NCI-H345 (cell line): Measurements from ENCODE around the gene NBPF12.
"Not testable (repeated sequence)": the region's sequence is repeated elsewhere in the genome, so short reads cannot be mapped to it uniquely, and the experiment has no call there.

Experiments
- DNase-seq: peaks from one replicate; lab custom pipeline; 2025; lab: John Stamatoyannopoulos, UW

Gene NBPF12, protein sequence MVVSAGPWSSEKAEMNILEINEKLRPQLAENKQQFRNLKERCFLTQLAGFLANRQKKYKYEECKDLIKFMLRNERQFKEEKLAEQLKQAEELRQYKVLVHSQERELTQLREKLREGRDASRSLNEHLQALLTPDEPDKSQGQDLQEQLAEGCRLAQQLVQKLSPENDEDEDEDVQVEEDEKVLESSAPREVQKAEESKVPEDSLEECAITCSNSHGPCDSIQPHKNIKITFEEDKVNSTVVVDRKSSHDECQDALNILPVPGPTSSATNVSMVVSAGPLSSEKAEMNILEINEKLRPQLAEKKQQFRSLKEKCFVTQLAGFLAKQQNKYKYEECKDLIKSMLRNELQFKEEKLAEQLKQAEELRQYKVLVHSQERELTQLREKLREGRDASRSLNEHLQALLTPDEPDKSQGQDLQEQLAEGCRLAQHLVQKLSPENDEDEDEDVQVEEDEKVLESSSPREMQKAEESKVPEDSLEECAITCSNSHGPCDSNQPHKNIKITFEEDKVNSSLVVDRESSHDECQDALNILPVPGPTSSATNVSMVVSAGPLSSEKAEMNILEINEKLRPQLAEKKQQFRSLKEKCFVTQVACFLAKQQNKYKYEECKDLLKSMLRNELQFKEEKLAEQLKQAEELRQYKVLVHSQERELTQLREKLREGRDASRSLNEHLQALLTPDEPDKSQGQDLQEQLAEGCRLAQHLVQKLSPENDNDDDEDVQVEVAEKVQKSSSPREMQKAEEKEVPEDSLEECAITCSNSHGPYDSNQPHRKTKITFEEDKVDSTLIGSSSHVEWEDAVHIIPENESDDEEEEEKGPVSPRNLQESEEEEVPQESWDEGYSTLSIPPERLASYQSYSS (N-terminal part only)

GRCh38 chr1:146938242-146938902 lies at the start of gene NBPF12:
NBPF12 (plus strand) TSS chr1:146938324; CDS start chr1:146960144, 21,820 bp downstream.
- peak; percentile 97 for DNase-seq

GRCh38 chr1:146891355-146891754 lies 46.8 kb upstream of the NBPF12 start:
- DNase-seq, result not testable (repeated sequence)

DNA sequence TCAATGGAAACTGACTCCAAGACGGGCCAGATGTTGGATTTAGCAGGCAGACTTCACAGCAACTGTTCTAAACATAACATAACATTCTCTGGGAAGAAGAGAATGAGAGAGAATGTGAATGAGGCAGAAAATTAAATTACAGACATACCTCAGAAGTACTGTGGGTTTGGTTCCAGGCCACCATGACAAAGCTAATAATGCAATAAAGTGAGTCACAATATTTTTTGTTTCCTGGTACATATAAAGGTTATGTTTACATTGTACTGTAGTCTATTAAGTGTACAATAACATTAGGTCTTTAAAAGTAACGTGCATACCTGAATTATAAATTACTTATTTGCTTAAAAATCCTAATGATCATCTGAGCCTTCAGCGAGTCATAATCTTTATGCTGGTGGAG lies 45.8 kb upstream of the NBPF12 start:
- DNase-seq, result not testable (repeated sequence)

GRCh38 chr1:146907565-146908261 lies 30.4 kb upstream of the NBPF12 start:
- DNase-seq, result not testable (repeated sequence)

DNA sequence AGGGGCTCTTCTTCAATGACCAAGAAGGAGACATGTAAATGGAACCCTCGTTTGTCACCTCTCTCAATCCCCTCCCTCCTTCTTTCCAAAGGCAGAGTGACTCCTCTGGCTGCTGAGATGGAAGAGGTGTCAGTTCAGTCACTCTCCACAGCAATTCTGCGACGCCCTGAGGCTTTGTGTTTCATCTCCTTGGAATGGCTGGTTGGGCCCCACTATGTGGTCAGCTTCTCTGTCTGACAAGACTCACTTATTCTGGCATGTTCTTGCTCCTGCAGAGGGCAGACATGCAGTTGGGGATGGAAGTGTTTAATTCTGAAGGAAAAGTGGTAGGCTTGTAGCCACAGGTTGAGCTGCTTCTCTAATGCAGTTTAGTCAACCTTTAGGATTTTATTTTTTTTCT lies 25.1 kb upstream of the NBPF12 start:
- not testable (repeated sequence) for DNase-seq

DNA sequence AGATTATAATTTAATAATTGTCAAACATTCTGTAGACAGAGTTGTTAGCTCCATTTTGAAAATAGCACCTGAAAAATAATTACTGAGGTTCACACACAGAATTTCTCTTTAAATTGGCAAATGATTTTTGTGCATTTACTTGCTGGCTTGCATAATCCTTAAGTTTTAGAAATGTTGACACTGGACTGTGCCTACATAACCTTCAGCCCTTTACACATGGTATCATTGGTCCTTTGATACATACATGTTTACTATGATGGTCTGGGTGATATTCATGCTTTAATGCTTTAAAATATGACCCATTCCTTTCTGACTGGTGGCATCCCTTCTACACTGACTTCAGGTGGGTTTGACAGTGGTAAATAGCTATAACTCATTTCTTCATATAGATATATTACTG lies 17.3 kb upstream of the NBPF12 start:
- not testable (repeated sequence) for DNase-seq

GRCh38 chr1:146922614-146923013 lies 15.5 kb upstream of the NBPF12 start:
- not testable (repeated sequence) for DNase-seq

- DNase-seq, result not testable (repeated sequence)
These were observed 14.0 kb upstream of the NBPF12 start for GRCh38 chr1:146924106-146924505.

DNA sequence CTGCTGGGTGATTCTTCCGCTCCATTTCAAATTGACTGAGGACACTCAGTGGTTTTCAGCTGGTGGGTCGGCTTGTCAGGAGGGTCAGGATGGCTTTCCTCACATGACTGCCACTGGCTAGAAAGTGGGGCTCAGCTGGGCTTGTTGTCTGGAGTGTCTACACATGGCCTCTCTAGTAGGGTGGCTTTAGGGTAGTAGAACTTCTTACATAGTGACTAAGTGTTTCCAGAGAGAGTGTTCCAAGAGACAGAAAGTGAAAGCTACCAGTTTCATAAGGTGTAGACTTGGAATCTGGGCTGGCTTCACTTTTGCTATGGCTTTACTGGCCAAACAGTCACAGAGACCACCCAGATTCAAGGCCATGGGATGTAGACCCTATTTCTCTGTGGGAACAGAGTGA lies 11.7 kb upstream of the NBPF12 start:
- not testable (repeated sequence) for DNase-seq

GRCh38 chr1:146930225-146930624 lies 7.9 kb upstream of the NBPF12 start:
- DNase-seq, result not testable (repeated sequence)

GRCh38 chr1:146934390-146935223 lies 3.5 kb upstream of the NBPF12 start:
- DNase-seq, result not testable (repeated sequence)

- not testable (repeated sequence) for DNase-seq
These were observed 662 bp upstream of the NBPF12 start for GRCh38 chr1:146937462-146937861.

- peak; percentile 41 for DNase-seq
These were observed 1.0 kb downstream of the NBPF12 start for GRCh38 chr1:146938927-146939786.

GRCh38 chr1:146940293-146940692 lies 2.2 kb downstream of the NBPF12 start:
- not testable (repeated sequence) for DNase-seq

DNA sequence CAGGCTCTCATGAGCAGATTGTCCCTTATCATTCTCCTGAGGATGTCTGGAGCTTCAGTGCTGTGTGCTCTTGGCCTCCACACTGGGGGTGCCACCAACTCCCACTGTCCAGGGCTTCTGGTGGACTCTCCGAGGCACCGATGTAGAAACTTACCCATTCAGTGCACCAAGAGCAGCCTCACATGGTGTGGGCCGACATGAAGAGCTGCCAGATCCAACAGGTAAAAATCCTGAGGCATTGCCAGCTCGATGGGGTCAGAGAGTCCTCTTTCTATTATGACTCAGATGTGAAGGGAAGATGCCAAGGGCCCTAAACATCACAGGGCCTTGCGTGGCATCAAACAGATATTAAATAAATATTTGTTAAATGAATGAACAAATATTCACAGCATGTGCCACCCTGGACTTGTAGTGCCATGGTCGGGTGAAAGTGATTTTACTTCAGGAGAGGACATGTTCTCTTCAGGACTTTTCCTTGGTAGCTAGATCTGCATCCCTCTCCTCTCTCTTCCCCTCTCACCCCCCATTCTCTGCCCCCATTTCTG lies 5.3 kb downstream of the NBPF12 start:
- DNase-seq, result not testable (repeated sequence)

DNA sequence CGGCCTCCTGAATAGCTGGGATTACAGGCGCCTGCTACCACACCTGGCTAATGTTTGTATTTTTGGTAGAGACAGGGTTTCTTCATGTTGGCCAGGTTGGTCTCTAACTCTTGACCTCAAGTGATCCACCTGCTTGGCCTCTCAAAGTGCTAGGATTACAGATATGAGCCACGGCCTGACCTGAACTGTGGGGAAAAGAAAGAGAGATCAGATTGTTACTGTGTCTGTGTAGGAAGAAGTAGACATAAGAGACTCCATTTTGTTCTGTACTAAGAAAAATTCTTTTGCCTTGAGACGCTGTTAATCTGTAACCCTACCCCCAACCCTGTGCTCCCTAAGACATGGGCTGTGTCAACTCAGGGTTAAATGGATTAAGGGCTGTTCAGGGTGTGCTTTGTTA lies 10.0 kb downstream of the NBPF12 start:
- DNase-seq, result not testable (repeated sequence)

- not testable (repeated sequence) for DNase-seq
These were observed 26.2 kb downstream of the NBPF12 start for GRCh38 chr1:146964340-146964739.

DNA sequence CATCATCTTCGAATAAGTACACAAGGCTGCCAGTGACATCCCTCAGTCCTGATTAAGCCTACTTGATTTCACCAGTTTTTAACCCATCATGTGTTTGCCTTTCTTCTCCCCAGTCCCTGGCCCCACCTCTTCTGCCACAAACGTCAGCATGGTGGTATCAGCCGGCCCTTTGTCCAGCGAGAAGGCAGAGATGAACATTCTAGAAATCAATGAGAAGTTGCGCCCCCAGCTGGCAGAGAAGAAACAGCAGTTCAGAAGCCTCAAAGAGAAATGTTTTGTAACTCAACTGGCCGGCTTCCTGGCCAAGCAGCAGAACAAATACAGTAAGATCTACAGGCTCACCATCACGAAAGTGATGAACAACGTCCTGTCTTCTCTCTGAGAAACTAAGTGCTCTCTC lies 28.2 kb downstream of the NBPF12 start:
- DNase-seq, result not testable (repeated sequence)

DNA sequence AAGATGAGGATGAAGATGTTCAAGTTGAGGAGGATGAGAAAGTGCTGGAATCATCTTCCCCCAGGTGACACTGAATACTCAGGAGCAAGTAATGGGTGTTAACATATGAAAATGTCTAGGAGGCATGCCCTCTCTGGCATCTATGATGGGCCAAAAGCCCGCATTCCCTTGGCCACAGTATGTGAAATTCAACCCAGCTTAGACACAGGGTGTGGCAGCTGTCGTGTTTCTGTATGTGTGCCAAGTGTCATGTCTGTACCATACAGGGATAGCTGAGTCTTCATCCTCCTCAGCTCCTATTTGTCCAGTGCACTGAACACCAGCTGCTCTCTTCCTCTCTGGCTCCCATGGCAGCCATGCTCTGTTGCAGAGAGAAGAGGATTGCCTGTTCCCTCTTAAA lies 32.5 kb downstream of the NBPF12 start:
- not testable (repeated sequence) for DNase-seq
